DMS 273 (cell line): Measurements from ENCODE around the gene TXN2.
A peak's percentile ranks its signal among the peaks of the same experiment; 100 is the strongest.

Experiments
- DNase-seq: peaks from one replicate; lab custom pipeline; 2025; ENCODE audit not compliant: unreplicated experiment; lab: John Stamatoyannopoulos, UW

The TXN2 gene

GRCh38 chr22:36486619-36487384, 5.4 kb upstream of the TXN2 start:
- DNase-seq = peak; percentile 60

GRCh38 chr22:36480941-36481392, 473 bp downstream of the TXN2 start:
- no peak for DNase-seq

GRCh38 chr22:36478966-36479365, 2.5 kb downstream of the TXN2 start:
- no peak for DNase-seq

- DNase-seq = no peak
Observed at GRCh38 chr22:36475341-36475740, 6.1 kb downstream of the TXN2 start.

GRCh38 chr22:36472689-36473088, 8.8 kb downstream of the TXN2 start:
- DNase-seq = no peak

GRCh38 chr22:36471341-36471821, 10.1 kb downstream of the TXN2 start:
- no peak for DNase-seq

- no peak for DNase-seq
Observed at GRCh38 chr22:36470994-36471331, 10.5 kb downstream of the TXN2 start.

- DNase-seq = peak; percentile 87
Observed at GRCh38 chr22:36470162-36470993, 11.1 kb downstream of the TXN2 start.

- DNase-seq = peak; percentile 19
Observed at GRCh38 chr22:36469094-36469710, 12.2 kb downstream of the TXN2 start.

GRCh38 chr22:36467946-36468345, 13.5 kb downstream of the TXN2 start:
- no peak for DNase-seq

- DNase-seq = peak; percentile 73
Observed at GRCh38 chr22:36467042-36467810, 14.2 kb downstream of the TXN2 start.

- no peak for DNase-seq
Observed at GRCh38 chr22:36466258-36466657, 15.2 kb downstream of the TXN2 start.

GRCh38 chr22:36465232-36466021, 16.0 kb downstream of the TXN2 start:
- DNase-seq = peak; percentile 41

GRCh38 chr22:36464715-36465231, 16.7 kb downstream of the TXN2 start:
- DNase-seq = no peak

GRCh38 chr22:36463783-36464184, 17.7 kb downstream of the TXN2 start:
- no peak for DNase-seq

- peak; percentile 79 for DNase-seq
Observed at GRCh38 chr22:36461665-36462649, 19.5 kb downstream of the TXN2 start.

GRCh38 chr22:36460202-36460601, 21.2 kb downstream of the TXN2 start:
- DNase-seq = no peak

GRCh38 chr22:36457688-36458450, 23.6 kb downstream of the TXN2 start:
- DNase-seq = no peak
